ENCODE data around the gene PABPN1L.

- TF ChIP-seq, protein P1, sequence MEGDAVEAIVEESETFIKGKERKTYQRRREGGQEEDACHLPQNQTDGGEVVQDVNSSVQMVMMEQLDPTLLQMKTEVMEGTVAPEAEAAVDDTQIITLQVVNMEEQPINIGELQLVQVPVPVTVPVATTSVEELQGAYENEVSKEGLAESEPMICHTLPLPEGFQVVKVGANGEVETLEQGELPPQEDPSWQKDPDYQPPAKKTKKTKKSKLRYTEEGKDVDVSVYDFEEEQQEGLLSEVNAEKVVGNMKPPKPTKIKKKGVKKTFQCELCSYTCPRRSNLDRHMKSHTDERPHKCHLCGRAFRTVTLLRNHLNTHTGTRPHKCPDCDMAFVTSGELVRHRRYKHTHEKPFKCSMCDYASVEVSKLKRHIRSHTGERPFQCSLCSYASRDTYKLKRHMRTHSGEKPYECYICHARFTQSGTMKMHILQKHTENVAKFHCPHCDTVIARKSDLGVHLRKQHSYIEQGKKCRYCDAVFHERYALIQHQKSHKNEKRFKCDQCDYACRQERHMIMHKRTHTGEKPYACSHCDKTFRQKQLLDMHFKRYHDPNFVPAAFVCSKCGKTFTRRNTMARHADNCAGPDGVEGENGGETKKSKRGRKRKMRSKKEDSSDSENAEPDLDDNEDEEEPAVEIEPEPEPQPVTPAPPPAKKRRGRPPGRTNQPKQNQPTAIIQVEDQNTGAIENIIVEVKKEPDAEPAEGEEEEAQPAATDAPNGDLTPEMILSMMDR (IDR thresholded peaks at IDR 0.05; ENCODE audit: low read depth, low read length, poor library complexity, severe bottlenecking), result no peak
- TF ChIP-seq EZH2phosphoT487 (IDR thresholded peaks at IDR 0.05; ENCODE audit: borderline replicate concordance, low read length), result no peak
Observed at GRCh38 chr16:88837806-88838205, 28.7 kb downstream of the PABPN1L start.

Measured in DOHH2 (cell line).